IMR-90 (cell line): Measurements from ENCODE around the gene EXTL2. TPM values are rescaled to one million over a fixed set of nuclear protein-coding genes. Genes with fewer than 3 reads are reported as not detected.

Experiments used
- ATAC-seq: fragments of 200-7000 bp; cut with Tn5 transposase; 2 replicates; pipeline ENCODE4 v1.9.1; 2020; ENCODE audit warnings: low read depth, mild to moderate bottlenecking, moderate library complexity
- BruUV-seq: library from RNA; stranded (reverse); fragments of 400-500 nt; replicated peaks from 2 replicates; lab custom pipeline; 2021; lab: Mats Ljungman, UMichigan
- CTCF ChIA-PET: fragments of 300-600 bp; formaldehyde crosslinking; extraction: SDS; loops from one replicate; lab custom pipeline; 2021; ENCODE audit warnings: antibody characterized with exemption; lab: Yijun Ruan, JAX
- POLR2A ChIA-PET: fragments of 300-600 bp; sonication (Branson Sonifier 250); formaldehyde crosslinking; loops from one replicate; lab custom pipeline; 2022; ENCODE audit warnings: antibody characterized with exemption; ENCODE audit not compliant: unreplicated experiment; lab: Charles Lee
- DNase-seq: peaks from one replicate; pipeline ENCODE4 v3.0.0; 2013
- H2AFZ ChIP-seq: replicated peaks from 2 replicates; pipeline ENCODE3; 2013; ENCODE audit warnings: low read length, mild to moderate bottlenecking; ENCODE audit not compliant: poor library complexity
- H2AK5ac ChIP-seq: 2 replicates; pipeline ENCODE4 v1.6.1; 2013; ENCODE audit warnings: low read depth, low read length, inconsistent platforms
- H2AK9ac ChIP-seq: replicated peaks from 2 replicates; pipeline ENCODE3; 2013; ENCODE audit warnings: mild to moderate bottlenecking, low read depth, low read length, moderate library complexity; ENCODE audit not compliant: poor library complexity
- H2BK120ac ChIP-seq: 2 replicates; pipeline ENCODE4 v1.6.1; 2013; ENCODE audit warnings: low read depth, low read length, inconsistent platforms
- H2BK15ac ChIP-seq: 3 replicates; pipeline ENCODE4 v1.6.1; 2013; ENCODE audit warnings: low read depth, low read length, inconsistent platforms
- H2BK20ac ChIP-seq: 2 replicates; pipeline ENCODE4 v1.6.1; 2013; ENCODE audit warnings: low read depth, mild to moderate bottlenecking, inconsistent platforms, low read length, moderate library complexity
- H2BK5ac ChIP-seq: 2 replicates; pipeline ENCODE4 v1.6.1; 2013; ENCODE audit warnings: mild to moderate bottlenecking, low read depth, low read length, inconsistent platforms; ENCODE audit not compliant: poor library complexity, severe bottlenecking
- H3K14ac ChIP-seq: replicated peaks from 2 replicates; pipeline ENCODE4 v1.6.1; 2013; ENCODE audit warnings: low read depth, low read length, inconsistent platforms
- H3K18ac ChIP-seq: 2 replicates; pipeline ENCODE4 v1.6.1; 2013; ENCODE audit warnings: low read depth, low read length, control low read depth
- H3K23ac ChIP-seq: 2 replicates; pipeline ENCODE4 v1.6.1; 2013; ENCODE audit warnings: low read depth, low read length, inconsistent platforms
- H3K27ac ChIP-seq: 2 replicates; pipeline ENCODE4 v1.5.1; 2013; ENCODE audit warnings: mild to moderate bottlenecking, control low read depth, low read length; ENCODE audit not compliant: insufficient read depth
- H3K27me3 ChIP-seq: 2 replicates; pipeline ENCODE4 v1.6.1; 2013; ENCODE audit warnings: low read length; ENCODE audit not compliant: control insufficient read depth, insufficient read depth
- H3K36me3 ChIP-seq: 2 replicates; pipeline ENCODE4 v1.6.1; 2013; ENCODE audit warnings: low read length, mixed read lengths; ENCODE audit not compliant: control insufficient read depth, insufficient read depth
- H3K4ac ChIP-seq: 2 replicates; pipeline ENCODE4 v1.6.1; 2013; ENCODE audit warnings: low read depth, low read length, inconsistent platforms
- H3K4me1 ChIP-seq: 2 replicates; pipeline ENCODE4 v1.6.1; 2013; ENCODE audit warnings: low read length, mixed read lengths; ENCODE audit not compliant: control insufficient read depth, insufficient read depth
- H3K4me2 ChIP-seq: 2 replicates; pipeline ENCODE4 v1.6.1; 2013; ENCODE audit warnings: low read depth, mild to moderate bottlenecking, control low read depth, low read length, moderate library complexity
- H3K4me3 ChIP-seq: 2 replicates; pipeline ENCODE4 v1.5.1; 2013; ENCODE audit warnings: low read depth, mild to moderate bottlenecking, control low read depth, low read length, moderate library complexity; ENCODE audit not compliant: insufficient read depth
- H3K56ac ChIP-seq: 2 replicates; pipeline ENCODE4 v1.6.1; 2013; ENCODE audit warnings: low read length, inconsistent platforms; ENCODE audit not compliant: insufficient read depth; ENCODE audit errors: extremely low read depth
- H3K79me1 ChIP-seq, 2 experiments: 2 replicates each; pipeline ENCODE4 v1.6.1; 2013; ENCODE audit warnings: low read length in 2 of 2, inconsistent platforms in 1 of 2, low read depth in 1 of 2
- H3K9ac ChIP-seq: 2 replicates; pipeline ENCODE4 v1.6.1; 2013; ENCODE audit warnings: low read depth, low read length, control low read depth
- H3K9me1 ChIP-seq: 2 replicates; pipeline ENCODE4 v1.6.1; 2013; ENCODE audit warnings: low read length, inconsistent platforms; ENCODE audit not compliant: insufficient read depth
- H3K9me3 ChIP-seq: 2 replicates; pipeline ENCODE4 v1.6.1; 2013; ENCODE audit warnings: low read length; ENCODE audit not compliant: control insufficient read depth, insufficient read depth
- H4K20me1 ChIP-seq: 2 replicates; pipeline ENCODE4 v1.6.1; 2013; ENCODE audit warnings: low read length, inconsistent platforms; ENCODE audit not compliant: insufficient read depth
- H4K5ac ChIP-seq: 2 replicates; pipeline ENCODE4 v1.6.1; 2013; ENCODE audit warnings: mild to moderate bottlenecking, low read depth, low read length, control low read depth
- H4K8ac ChIP-seq, 2 experiments: 2 replicates each; pipeline ENCODE4 v1.6.1; 2013; ENCODE audit warnings: low read depth in 2 of 2, low read length in 2 of 2, control low read depth in 1 of 2, inconsistent platforms in 1 of 2
- H4K91ac ChIP-seq: 2 replicates; pipeline ENCODE4 v1.6.1; 2013; ENCODE audit warnings: low read depth, low read length, inconsistent platforms; ENCODE audit not compliant: insufficient read depth
- BHLHE40 ChIP-seq: fragments of 150-350 bp; IDR thresholded peaks from 2 replicates; pipeline ENCODE4 v1.6.1; 2016; ENCODE audit warnings: mild to moderate bottlenecking, low read depth, low read length
- CEBPB ChIP-seq: IDR thresholded peaks from 2 replicates; pipeline ENCODE4 v1.6.1; 2012; ENCODE audit warnings: low read depth, low read length, improper control_type of control experiment
- CHD1 ChIP-seq: IDR thresholded peaks from 2 replicates; pipeline ENCODE4 v1.6.1; 2012; ENCODE audit warnings: low read depth, low read length, improper control_type of control experiment
- ELK1 ChIP-seq: fragments of 150-350 bp; IDR thresholded peaks from 2 replicates; pipeline ENCODE4 v1.6.1; 2016; ENCODE audit warnings: low read depth, mild to moderate bottlenecking, low read length, moderate library complexity, borderline replicate concordance
- MAFK ChIP-seq: IDR thresholded peaks from 2 replicates; pipeline ENCODE4 v1.6.1; 2012; ENCODE audit warnings: low read depth, low read length, improper control_type of control experiment
- NFE2L2 ChIP-seq: fragments of 150-350 bp; IDR thresholded peaks from 2 replicates; pipeline ENCODE4 v1.6.1; 2016; ENCODE audit warnings: low read depth, mild to moderate bottlenecking, low read length
- RFX5 ChIP-seq: IDR thresholded peaks from 2 replicates; pipeline ENCODE4 v1.8.0; 2012; ENCODE audit warnings: low read depth, mild to moderate bottlenecking, low read length, moderate library complexity
- USF2 ChIP-seq: fragments of 150-350 bp; IDR thresholded peaks from 2 replicates; pipeline ENCODE4 v1.6.1; 2017; ENCODE audit warnings: mild to moderate bottlenecking, antibody characterized with exemption, low read length, low read depth
- WGBS, 2 experiments: methylation state at CpG; one replicate each; pipeline versions ENCODE4 v1.1.5 to v1.1.7; 2013; ENCODE audit warnings: missing lambda C conversion rate in 2 of 2; ENCODE audit not compliant: insufficient read length in 1 of 2; ENCODE audit errors: extremely low coverage in 2 of 2; 5-methylcytosine and 5-hydroxymethylcytosine counted together
- dilution Hi-C: fragments of 300-500 bp; cut with HindIII; formaldehyde crosslinking; loops from one replicate; pipeline ENCODE4 v1.14.3; 2018; ENCODE audit warnings: low sequenced_read_pairs; ENCODE audit not compliant: unreplicated experiment
- in situ Hi-C: fragments of 300-500 bp; cut with MboI; formaldehyde crosslinking; loops from 3 replicates; pipeline ENCODE4 v1.14.3; 2019; ENCODE audit warnings: low sequenced_read_pairs, inconsistent platforms, mixed read lengths
- intact Hi-C: fragments of 100-400 bp; cut with micrococcal nuclease; formaldehyde crosslinking; loops from 2 replicates; pipeline ENCODE4 v1.10.0; 2022
- polyA plus RNA-seq, 3 experiments: library from polyadenylated mRNA; depleted of rRNA; stranded (reverse); fragments of >200 nt; gene quantifications; 2 replicates each; pipeline ENCODE4 v1.2.3, GENCODE V29; 2012; ENCODE audit warnings: low replicate concordance in 1 of 3
- total RNA-seq: library from RNA; depleted of rRNA; stranded (reverse); fragments of >200 nt; gene quantifications from 2 replicates; pipeline ENCODE4 v1.2.3, GENCODE V29; 2012

EXTL2 gene
- total and polyA plus RNA-seq, 2 of the 4 experiments (the other 2 are of a cell fraction), result 24.9 to 27.6 TPM

- ChIA-PET CTCF (no interaction called here), POLR2A (no interaction called here)
- H3K9me1 ChIP-seq, result no peaks in the 10 kb centered on the region
- no peak overlapping the region for H3K4me2 ChIP-seq
- dilution Hi-C loops, result no loop called here
- DNase-seq (no peak), ATAC-seq (no peak)
- H3K4me1 ChIP-seq, result no peaks in the 10 kb centered on the region
- no peak overlapping the region for H2BK20ac ChIP-seq
- no peak overlapping the region for H3K14ac ChIP-seq
- H3K4me3 ChIP-seq, result no peak overlapping the region
- H3K56ac ChIP-seq, result no peak overlapping the region
- peaks cover 17 to 26% of the 10 kb centered on the region in 2 experiments for H3K79me1 ChIP-seq
- no peak overlapping the region for H3K18ac ChIP-seq
- no peaks in the 10 kb centered on the region for H3K27me3 ChIP-seq
- H4K91ac ChIP-seq, result no peak overlapping the region
- no peak for TF ChIP-seq RFX5
- no peak for TF ChIP-seq CHD1
- TF ChIP-seq BHLHE40, result no peak
- no peak for TF ChIP-seq CEBPB
- no peak for TF ChIP-seq NFE2L2
- no peak for TF ChIP-seq MAFK
- TF ChIP-seq USF2, result no peak
- no peak for TF ChIP-seq ELK1
- no peak overlapping the region for H2AFZ ChIP-seq
- H2AK9ac ChIP-seq, result no peak overlapping the region
- no peak overlapping the region for H4K5ac ChIP-seq
- intact Hi-C loops, result no loop called here
- no TSS peak for BruUV-seq
- no peak overlapping the region for H2AK5ac ChIP-seq
- no peak overlapping the region for H2BK15ac ChIP-seq
- in situ Hi-C loops, result no loop called here
- H3K9me3 ChIP-seq, result no peaks in the 10 kb centered on the region
- WGBS, 2 experiments, result no CpG with 5 or more reads among the region's 1 CpG
- H4K20me1 ChIP-seq, result 0 out of 2 replicates have a peak, but pooled peaks cover 3% of the 10 kb centered on the region
- H2BK120ac ChIP-seq, result no peak overlapping the region
- peaks cover 12% of the 10 kb centered on the region for H3K36me3 ChIP-seq
- no peak overlapping the region for H3K4ac ChIP-seq
- no peak overlapping the region for H3K9ac ChIP-seq
- H3K23ac ChIP-seq, result no peak overlapping the region
- no peak overlapping the region for H2BK5ac ChIP-seq
- no peak overlapping the region for H3K27ac ChIP-seq
- no peak overlapping the region for H4K8ac ChIP-seq
These were observed 7.7 kb upstream of the EXTL2 start for GRCh38 chr1:100902365-100902764.
